Sigmoid colon (tissue), 4 donors: ENCODE data around the gene KLRF2.

Experiments
- EP300 ChIP-seq, 4 donors: sonication (generic); formaldehyde crosslinking; IDR thresholded peaks; one replicate each; pipeline ENCODE4 v1.6.1; 2017; ENCODE audit warnings: antibody characterized with exemption in 4 of 4
- POLR2A ChIP-seq, 2 donors: fragments of 450-650 bp; IDR thresholded peaks; one replicate each; pipeline ENCODE4 v1.6.1; 2016; ENCODE audit warnings: antibody characterized with exemption in 2 of 2, mild to moderate bottlenecking in 2 of 2, moderate library complexity in 2 of 2
- TF ChIP-seq, protein P1 (sequence below), 4 experiments: fragments of 450-650 bp in 3 of 4; fragments of 200-600 bp in 1 of 4; IDR thresholded peaks; one replicate each; pipeline ENCODE4 v1.5.1; 2016 to 2019; ENCODE audit warnings: antibody characterized with exemption in 4 of 4, mild to moderate bottlenecking in 3 of 4, moderate library complexity in 2 of 4

DNA sequence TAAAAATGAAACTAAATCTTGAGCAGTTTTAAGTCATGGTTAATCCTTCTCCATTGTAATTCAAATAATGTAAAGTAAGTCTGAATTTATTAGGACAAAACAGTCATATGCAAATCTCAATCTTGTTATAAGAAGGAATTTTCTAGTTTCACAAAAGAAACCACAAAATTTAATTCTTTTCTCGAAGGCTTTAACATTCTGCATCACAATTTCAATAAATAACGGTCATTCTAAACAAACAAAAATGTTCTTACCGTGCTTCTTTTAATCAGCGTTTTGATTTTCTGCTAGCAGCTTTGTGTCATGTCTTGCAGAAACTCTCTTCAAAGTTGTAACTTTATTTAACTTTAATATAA lies 12.4 kb upstream of the KLRF2 start:
- TF ChIP-seq, protein P1, sequence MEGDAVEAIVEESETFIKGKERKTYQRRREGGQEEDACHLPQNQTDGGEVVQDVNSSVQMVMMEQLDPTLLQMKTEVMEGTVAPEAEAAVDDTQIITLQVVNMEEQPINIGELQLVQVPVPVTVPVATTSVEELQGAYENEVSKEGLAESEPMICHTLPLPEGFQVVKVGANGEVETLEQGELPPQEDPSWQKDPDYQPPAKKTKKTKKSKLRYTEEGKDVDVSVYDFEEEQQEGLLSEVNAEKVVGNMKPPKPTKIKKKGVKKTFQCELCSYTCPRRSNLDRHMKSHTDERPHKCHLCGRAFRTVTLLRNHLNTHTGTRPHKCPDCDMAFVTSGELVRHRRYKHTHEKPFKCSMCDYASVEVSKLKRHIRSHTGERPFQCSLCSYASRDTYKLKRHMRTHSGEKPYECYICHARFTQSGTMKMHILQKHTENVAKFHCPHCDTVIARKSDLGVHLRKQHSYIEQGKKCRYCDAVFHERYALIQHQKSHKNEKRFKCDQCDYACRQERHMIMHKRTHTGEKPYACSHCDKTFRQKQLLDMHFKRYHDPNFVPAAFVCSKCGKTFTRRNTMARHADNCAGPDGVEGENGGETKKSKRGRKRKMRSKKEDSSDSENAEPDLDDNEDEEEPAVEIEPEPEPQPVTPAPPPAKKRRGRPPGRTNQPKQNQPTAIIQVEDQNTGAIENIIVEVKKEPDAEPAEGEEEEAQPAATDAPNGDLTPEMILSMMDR (IDR thresholded peaks at IDR 0.05), result no peak
- TF ChIP-seq EP300 (IDR thresholded peaks at IDR 0.05), result no peak
- TF ChIP-seq POLR2A (IDR thresholded peaks at IDR 0.05), result no peak
